ENCODE data around the gene TMPRSS9.
"Not testable (repeated sequence)": the region's sequence is repeated elsewhere in the genome, so short reads cannot be mapped to it uniquely, and the experiment has no call there.

TMPRSS9 gene

GRCh38 chr19:2339644-2340310 lies 20.3 kb upstream of the TMPRSS9 start:
- in situ Hi-C loops (cut with MboI; ENCODE audit: low pct_unique_long_range_greater_than_20kb, low sequenced_read_pairs) = no loop called here
- no peak for DNase-seq

- in situ Hi-C loops (cut with MboI; ENCODE audit: low pct_unique_long_range_greater_than_20kb, low sequenced_read_pairs) = no loop called here
- no peak for DNase-seq
These were observed 19.4 kb upstream of the TMPRSS9 start for GRCh38 chr19:2340496-2341243.

DNA sequence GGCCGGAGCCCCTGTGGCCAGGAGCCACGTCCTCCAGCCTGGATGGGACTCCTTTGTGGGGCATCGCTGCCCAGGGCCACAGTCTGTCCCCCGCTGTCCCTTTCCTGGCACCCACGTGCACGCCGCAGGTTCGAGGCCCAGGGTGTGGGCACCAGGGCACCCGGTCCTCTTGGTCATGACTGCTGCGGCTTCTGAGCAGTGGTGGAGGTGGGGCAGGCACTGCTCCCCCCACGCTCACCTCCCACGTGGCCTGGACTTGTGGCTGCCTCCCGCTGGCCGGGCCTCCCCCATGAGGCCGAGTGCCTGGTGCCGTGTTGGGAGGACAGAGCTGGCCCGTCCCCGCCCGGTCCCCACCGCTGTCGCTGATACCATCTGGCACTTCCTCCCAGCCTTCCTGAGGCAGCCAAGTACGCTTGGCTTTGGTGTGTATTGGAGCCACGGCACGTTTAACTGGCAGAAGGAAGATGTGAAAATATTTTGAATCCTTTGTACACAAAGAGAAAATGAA lies 18.8 kb upstream of the TMPRSS9 start:
- no peak for DNase-seq
- in situ Hi-C loops (cut with MboI; ENCODE audit: low pct_unique_long_range_greater_than_20kb, low sequenced_read_pairs) = no loop called here

GRCh38 chr19:2341982-2342381 lies 18.1 kb upstream of the TMPRSS9 start:
- in situ Hi-C loops (cut with MboI; ENCODE audit: low pct_unique_long_range_greater_than_20kb, low sequenced_read_pairs) = no loop called here
- no peak for DNase-seq

DNA sequence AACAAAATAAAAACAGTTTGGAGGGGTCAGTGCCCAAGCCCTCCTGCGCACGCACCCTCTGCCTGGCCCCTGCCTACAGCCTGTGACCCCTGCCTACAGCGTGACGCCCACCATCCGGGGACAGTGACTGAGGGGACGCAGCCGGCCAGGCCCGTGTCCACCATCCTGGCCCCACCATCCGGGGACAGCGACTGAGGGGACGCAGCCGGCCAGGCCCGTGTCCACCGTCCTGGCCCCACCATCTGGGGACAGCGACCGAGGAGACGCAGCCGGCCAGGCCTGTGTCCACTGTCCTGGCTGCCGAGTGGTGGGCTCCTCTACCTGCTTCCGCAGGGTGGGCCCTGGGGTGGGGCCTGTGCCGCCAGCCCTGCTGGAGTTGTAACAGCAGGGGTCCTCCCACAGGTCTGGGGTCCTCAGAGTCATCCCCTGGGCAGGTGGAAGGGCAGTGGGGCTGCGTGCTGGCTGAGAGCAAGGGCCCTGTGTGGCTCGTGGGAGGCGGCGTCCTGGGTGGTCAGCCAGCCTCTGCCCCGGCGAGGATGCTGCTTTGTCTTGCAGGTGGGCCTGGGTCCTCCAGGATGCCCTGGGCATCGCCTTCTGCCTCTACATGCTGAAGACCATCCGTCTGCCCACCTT lies 17.3 kb upstream of the TMPRSS9 start:
- DNase-seq = no peak
- in situ Hi-C loops (cut with MboI; ENCODE audit: low pct_unique_long_range_greater_than_20kb, low sequenced_read_pairs) = no loop called here

GRCh38 chr19:2343289-2343982 lies 16.6 kb upstream of the TMPRSS9 start:
- DNase-seq = no peak
- in situ Hi-C loops (cut with MboI; ENCODE audit: low pct_unique_long_range_greater_than_20kb, low sequenced_read_pairs) = no loop called here

DNA sequence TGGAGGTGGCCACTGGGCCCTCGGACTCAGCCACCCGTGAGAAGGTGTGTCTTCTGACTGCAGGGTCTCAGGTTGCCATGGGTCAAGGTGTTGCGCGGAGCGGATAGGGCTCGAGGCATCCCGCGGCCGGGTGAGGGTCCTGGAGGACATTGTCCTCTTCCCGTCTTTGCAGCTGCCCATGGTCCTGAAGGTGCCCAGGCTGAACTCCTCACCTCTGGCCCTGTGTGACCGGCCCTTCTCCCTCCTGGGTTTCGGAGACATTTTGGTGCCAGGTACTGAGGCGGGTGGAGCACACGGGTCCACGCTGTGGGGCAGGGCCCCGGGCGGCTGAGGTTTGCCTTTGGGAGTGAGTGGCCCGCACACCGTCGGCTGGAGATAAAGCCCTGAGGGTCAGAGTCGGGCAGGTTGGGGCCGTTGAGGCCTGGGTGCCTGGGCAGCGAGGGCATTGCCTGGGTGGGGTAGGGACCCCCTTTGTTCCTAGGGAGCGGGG lies 15.6 kb upstream of the TMPRSS9 start:
- in situ Hi-C loops (cut with MboI; ENCODE audit: low pct_unique_long_range_greater_than_20kb, low sequenced_read_pairs) = no loop called here

DNA sequence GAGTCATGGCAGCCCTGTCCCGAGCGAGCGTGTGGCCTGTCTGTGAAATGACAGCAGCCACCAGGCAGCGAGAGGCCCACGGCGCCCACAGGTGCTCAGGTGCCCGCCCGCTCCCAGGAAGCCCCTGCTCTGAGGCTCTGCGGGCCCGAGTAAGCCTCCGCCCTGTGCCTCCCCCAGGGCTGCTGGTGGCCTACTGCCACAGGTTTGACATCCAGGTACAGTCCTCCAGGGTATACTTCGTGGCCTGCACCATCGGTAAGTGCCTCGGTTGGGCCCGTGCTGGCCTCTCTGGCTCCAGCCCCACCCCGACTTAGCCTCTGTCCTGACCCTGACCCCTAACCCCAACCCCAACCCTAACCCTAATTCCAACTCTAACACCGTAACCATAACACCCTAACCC lies 15.0 kb upstream of the TMPRSS9 start:
- in situ Hi-C loops (cut with MboI; ENCODE audit: low pct_unique_long_range_greater_than_20kb, low sequenced_read_pairs) = no loop called here
- no peak for DNase-seq

More for the DNA sequence above, 15.6 kb upstream of the TMPRSS9 start:
- DNase-seq = no peak

DNA sequence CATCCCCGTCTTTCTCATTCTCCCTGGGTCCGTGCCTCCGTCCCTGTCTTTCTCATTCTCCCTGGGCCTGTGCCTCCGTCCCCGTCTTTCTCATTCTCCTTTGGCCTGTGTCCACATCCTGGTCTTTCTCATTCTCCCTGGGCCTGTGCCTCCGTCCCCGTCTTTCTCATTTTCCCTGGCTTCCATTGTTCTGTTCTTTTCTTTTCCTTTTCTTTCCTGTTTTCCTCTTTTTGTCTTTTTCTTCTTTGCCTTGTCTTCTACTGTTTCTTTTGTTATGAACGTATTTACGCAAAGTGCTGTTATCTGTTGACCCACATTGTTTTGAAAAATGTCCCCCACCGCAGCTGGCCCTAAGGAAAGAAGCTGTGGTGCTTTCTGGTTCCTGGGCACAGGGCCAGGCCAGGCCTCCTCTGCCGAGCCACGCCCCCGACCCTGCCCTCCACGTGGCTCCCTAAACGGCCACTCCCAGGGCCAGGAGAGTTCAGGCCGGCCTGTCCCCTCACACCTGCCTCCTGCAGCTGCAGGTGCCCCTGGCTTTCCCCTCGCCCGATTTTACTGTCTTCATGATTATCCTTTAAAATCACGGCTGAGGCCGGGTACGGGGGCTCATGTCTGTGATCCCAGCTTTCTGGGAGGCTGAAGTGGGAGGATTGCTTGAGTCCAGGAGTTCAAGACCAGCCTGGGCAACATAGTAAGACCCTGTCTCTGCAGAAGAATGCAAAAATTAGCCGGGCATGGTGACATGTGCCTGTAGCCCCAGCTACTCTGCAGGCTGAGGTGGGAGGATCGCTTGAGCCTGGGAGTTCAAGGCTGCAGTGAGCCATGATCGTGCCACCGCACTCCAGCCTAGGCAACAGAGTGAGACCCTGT lies 14.0 kb upstream of the TMPRSS9 start:
- in situ Hi-C loops (cut with MboI; ENCODE audit: low pct_unique_long_range_greater_than_20kb, low sequenced_read_pairs) = no loop called here
- DNase-seq = no peak

GRCh38 chr19:2349818-2350217 lies 10.2 kb upstream of the TMPRSS9 start:
- in situ Hi-C loops (cut with MboI; ENCODE audit: low pct_unique_long_range_greater_than_20kb, low sequenced_read_pairs) = not testable (repeated sequence)

GRCh38 chr19:2350656-2351055 lies 9.4 kb upstream of the TMPRSS9 start:
- in situ Hi-C loops (cut with MboI; ENCODE audit: low pct_unique_long_range_greater_than_20kb, low sequenced_read_pairs) = no loop called here

More at GRCh38 chr19:2349818-2350217, 10.2 kb upstream of the TMPRSS9 start:
- DNase-seq = not testable (repeated sequence)

GRCh38 chr19:2351591-2351990 lies 8.5 kb upstream of the TMPRSS9 start:
- in situ Hi-C loops (cut with MboI; ENCODE audit: low pct_unique_long_range_greater_than_20kb, low sequenced_read_pairs) = no loop called here
- DNase-seq = no peak

More at GRCh38 chr19:2350656-2351055, 9.4 kb upstream of the TMPRSS9 start:
- DNase-seq = no peak

DNA sequence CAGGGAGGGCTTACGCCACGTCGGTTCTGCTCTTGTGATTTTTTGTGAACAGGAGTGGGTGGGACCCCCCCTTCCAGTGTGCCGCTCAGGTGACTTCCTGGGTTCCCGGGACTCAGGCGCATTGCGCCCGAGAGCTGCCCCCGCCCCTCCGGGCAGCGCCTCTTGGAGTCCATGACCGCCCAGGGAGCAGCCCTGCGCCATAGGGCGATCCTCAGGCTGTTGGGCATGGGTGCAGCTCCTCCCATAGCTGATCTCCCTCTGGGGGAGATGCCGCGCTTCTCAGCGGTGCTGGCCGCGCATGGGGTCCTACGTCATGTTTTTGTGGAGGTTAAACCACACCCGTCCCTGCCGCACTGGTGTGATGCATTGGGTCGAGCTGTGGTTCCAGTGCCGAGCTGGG lies 7.9 kb upstream of the TMPRSS9 start:
- in situ Hi-C loops (cut with MboI; ENCODE audit: low pct_unique_long_range_greater_than_20kb, low sequenced_read_pairs) = no loop called here
- no peak for DNase-seq

GRCh38 chr19:2353159-2353886 lies 6.7 kb upstream of the TMPRSS9 start:
- DNase-seq = no peak
- in situ Hi-C loops (cut with MboI; ENCODE audit: low pct_unique_long_range_greater_than_20kb, low sequenced_read_pairs) = no loop called here

GRCh38 chr19:2353887-2354592 lies 6.0 kb upstream of the TMPRSS9 start:
- in situ Hi-C loops (cut with MboI; ENCODE audit: low pct_unique_long_range_greater_than_20kb, low sequenced_read_pairs) = no loop called here
- DNase-seq = no peak

DNA sequence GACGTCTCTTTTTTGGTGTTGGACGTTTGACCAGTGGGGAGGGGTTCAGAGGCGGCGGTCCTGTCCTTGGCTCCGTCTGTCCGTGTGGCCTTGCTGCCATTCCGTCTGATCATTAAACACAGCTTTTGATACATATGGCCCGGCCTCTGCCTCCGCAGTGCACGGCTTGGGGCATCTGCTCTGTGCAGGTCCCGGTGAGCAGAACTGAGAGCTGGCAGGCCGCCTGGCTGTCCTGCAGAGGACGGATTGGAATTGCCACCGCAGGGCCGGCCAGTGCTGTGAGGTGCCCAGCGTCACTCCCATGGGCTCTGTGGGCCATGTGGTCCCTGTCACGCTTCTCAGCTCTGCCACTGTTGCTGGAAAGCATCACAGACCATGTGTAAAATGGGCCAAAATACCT lies 5.4 kb upstream of the TMPRSS9 start:
- DNase-seq = no peak
- in situ Hi-C loops (cut with MboI; ENCODE audit: low pct_unique_long_range_greater_than_20kb, low sequenced_read_pairs) = no loop called here
